Measurements from ENCODE around the gene LIPJ.

Gene LIPJ

GRCh38 chr10:88592381-88592780, 5.8 kb downstream of the LIPJ start:
- H3K4me3 ChIP-seq (ENCODE audit: low read length) = no peak overlapping the region
- no peak for DNase-seq (ENCODE audit: low read depth, low spot score)

- no peak for DNase-seq (ENCODE audit: low read depth, low spot score)
Measured at GRCh38 chr10:88592906-88593305, 6.3 kb downstream of the LIPJ start.

GRCh38 chr10:88594482-88594881, 7.9 kb downstream of the LIPJ start:
- no peak overlapping the region for H3K4me3 ChIP-seq (ENCODE audit: low read length)
- DNase-seq (ENCODE audit: low read depth, low spot score) = no peak

More at GRCh38 chr10:88592906-88593305, 6.3 kb downstream of the LIPJ start:
- H3K4me3 ChIP-seq (ENCODE audit: low read length) = no peak overlapping the region

GRCh38 chr10:88598055-88598454, 11.5 kb downstream of the LIPJ start:
- no peak for DNase-seq (ENCODE audit: low read depth, low spot score)
- H3K4me3 ChIP-seq (ENCODE audit: low read length) = no peak overlapping the region

GRCh38 chr10:88608052-88608732, 21.6 kb downstream of the LIPJ start:
- DNase-seq (ENCODE audit: low read depth, low spot score) = no peak
- H3K4me3 ChIP-seq (ENCODE audit: low read length) = no peak overlapping the region

- H3K4me3 ChIP-seq (ENCODE audit: low read length) = no peak overlapping the region
- no peak for DNase-seq (ENCODE audit: low read depth, low spot score)
Measured at GRCh38 chr10:88608780-88609179, 22.2 kb downstream of the LIPJ start.

- H3K4me3 ChIP-seq (ENCODE audit: low read length) = no peak overlapping the region
- DNase-seq (ENCODE audit: low read depth, low spot score) = no peak
Measured at GRCh38 chr10:88616250-88616977, 29.9 kb downstream of the LIPJ start.

- DNase-seq (ENCODE audit: low read depth, low spot score) = no peak
- H3K4me3 ChIP-seq (ENCODE audit: low read length) = no peak overlapping the region
Measured at GRCh38 chr10:88617772-88618300, 31.3 kb downstream of the LIPJ start.

- DNase-seq (ENCODE audit: low read depth, low spot score) = no peak
- H3K4me3 ChIP-seq (ENCODE audit: low read length) = no peak overlapping the region
Measured at GRCh38 chr10:88618496-88618895, 31.9 kb downstream of the LIPJ start.

GRCh38 chr10:88620441-88620840, 33.9 kb downstream of the LIPJ start:
- DNase-seq (ENCODE audit: low read depth, low spot score) = no peak
- H3K4me3 ChIP-seq (ENCODE audit: low read length) = no peak overlapping the region

GRCh38 chr10:88623835-88624234, 37.3 kb downstream of the LIPJ start:
- DNase-seq (ENCODE audit: low read depth, low spot score) = no peak
- H3K4me3 ChIP-seq (ENCODE audit: low read length) = no peak overlapping the region

- H3K4me3 ChIP-seq (ENCODE audit: low read length) = no peak overlapping the region
- no peak for DNase-seq (ENCODE audit: low read depth, low spot score)
Measured at GRCh38 chr10:88624840-88625239, 38.3 kb downstream of the LIPJ start.

GRCh38 chr10:88640186-88640585, 53.6 kb downstream of the LIPJ start:
- no peak for DNase-seq (ENCODE audit: low read depth, low spot score)
- no peak overlapping the region for H3K4me3 ChIP-seq (ENCODE audit: low read length)

GRCh38 chr10:88642209-88642608, 55.6 kb downstream of the LIPJ start:
- no peak for DNase-seq (ENCODE audit: low read depth, low spot score)

GRCh38 chr10:88642963-88643362, 56.4 kb downstream of the LIPJ start:
- no peak for DNase-seq (ENCODE audit: low read depth, low spot score)
- no peak overlapping the region for H3K4me3 ChIP-seq (ENCODE audit: low read length)

More at GRCh38 chr10:88642209-88642608, 55.6 kb downstream of the LIPJ start:
- H3K4me3 ChIP-seq (ENCODE audit: low read length) = no peak overlapping the region

GRCh38 chr10:88647061-88647615, 60.6 kb downstream of the LIPJ start:
- DNase-seq (ENCODE audit: low read depth, low spot score) = no peak
- H3K4me3 ChIP-seq (ENCODE audit: low read length) = no peak overlapping the region

- DNase-seq (ENCODE audit: low read depth, low spot score) = no peak
- no peak overlapping the region for H3K4me3 ChIP-seq (ENCODE audit: low read length)
Measured at GRCh38 chr10:88651101-88651551, 64.6 kb downstream of the LIPJ start.

GRCh38 chr10:88652616-88653015, 66.1 kb downstream of the LIPJ start:
- no peak overlapping the region for H3K4me3 ChIP-seq (ENCODE audit: low read length)
- DNase-seq (ENCODE audit: low read depth, low spot score) = no peak
